IMR-90 (cell line): ENCODE results near the gene PRICKLE2. TPM values are rescaled to one million over a fixed set of nuclear protein-coding genes. Genes with fewer than 3 reads are reported as not detected.

Experiments
- ATAC-seq: fragments of 200-7000 bp; cut with Tn5 transposase; 2 replicates; pipeline ENCODE4 v1.9.1; 2020; ENCODE audit warnings: low read depth, mild to moderate bottlenecking, moderate library complexity
- BruUV-seq: library from RNA; stranded (reverse); fragments of 400-500 nt; replicated peaks from 2 replicates; lab custom pipeline; 2021; lab: Mats Ljungman, UMichigan
- CTCF ChIA-PET: fragments of 300-600 bp; formaldehyde crosslinking; extraction: SDS; loops from one replicate; lab custom pipeline; 2021; ENCODE audit warnings: antibody characterized with exemption; lab: Yijun Ruan, JAX
- POLR2A ChIA-PET: fragments of 300-600 bp; sonication (Branson Sonifier 250); formaldehyde crosslinking; loops from one replicate; lab custom pipeline; 2022; ENCODE audit warnings: antibody characterized with exemption; ENCODE audit not compliant: unreplicated experiment; lab: Charles Lee
- DNase-seq: peaks from one replicate; pipeline ENCODE4 v3.0.0; 2013
- H2AFZ ChIP-seq: replicated peaks from 2 replicates; pipeline ENCODE3; 2013; ENCODE audit warnings: low read length, mild to moderate bottlenecking; ENCODE audit not compliant: poor library complexity
- H2AK5ac ChIP-seq: 2 replicates; pipeline ENCODE4 v1.6.1; 2013; ENCODE audit warnings: low read depth, low read length, inconsistent platforms
- H2AK9ac ChIP-seq: replicated peaks from 2 replicates; pipeline ENCODE3; 2013; ENCODE audit warnings: mild to moderate bottlenecking, low read depth, low read length, moderate library complexity; ENCODE audit not compliant: poor library complexity
- H2BK120ac ChIP-seq: 2 replicates; pipeline ENCODE4 v1.6.1; 2013; ENCODE audit warnings: low read depth, low read length, inconsistent platforms
- H2BK15ac ChIP-seq: 3 replicates; pipeline ENCODE4 v1.6.1; 2013; ENCODE audit warnings: low read depth, low read length, inconsistent platforms
- H2BK20ac ChIP-seq: 2 replicates; pipeline ENCODE4 v1.6.1; 2013; ENCODE audit warnings: low read depth, mild to moderate bottlenecking, inconsistent platforms, low read length, moderate library complexity
- H2BK5ac ChIP-seq: 2 replicates; pipeline ENCODE4 v1.6.1; 2013; ENCODE audit warnings: mild to moderate bottlenecking, low read depth, low read length, inconsistent platforms; ENCODE audit not compliant: poor library complexity, severe bottlenecking
- H3K14ac ChIP-seq: replicated peaks from 2 replicates; pipeline ENCODE4 v1.6.1; 2013; ENCODE audit warnings: low read depth, low read length, inconsistent platforms
- H3K18ac ChIP-seq: 2 replicates; pipeline ENCODE4 v1.6.1; 2013; ENCODE audit warnings: low read depth, low read length, control low read depth
- H3K23ac ChIP-seq: 2 replicates; pipeline ENCODE4 v1.6.1; 2013; ENCODE audit warnings: low read depth, low read length, inconsistent platforms
- H3K27ac ChIP-seq: 2 replicates; pipeline ENCODE4 v1.5.1; 2013; ENCODE audit warnings: mild to moderate bottlenecking, control low read depth, low read length; ENCODE audit not compliant: insufficient read depth
- H3K27me3 ChIP-seq: 2 replicates; pipeline ENCODE4 v1.6.1; 2013; ENCODE audit warnings: low read length; ENCODE audit not compliant: control insufficient read depth, insufficient read depth
- H3K36me3 ChIP-seq: 2 replicates; pipeline ENCODE4 v1.6.1; 2013; ENCODE audit warnings: low read length, mixed read lengths; ENCODE audit not compliant: control insufficient read depth, insufficient read depth
- H3K4ac ChIP-seq: 2 replicates; pipeline ENCODE4 v1.6.1; 2013; ENCODE audit warnings: low read depth, low read length, inconsistent platforms
- H3K4me1 ChIP-seq: 2 replicates; pipeline ENCODE4 v1.6.1; 2013; ENCODE audit warnings: low read length, mixed read lengths; ENCODE audit not compliant: control insufficient read depth, insufficient read depth
- H3K4me2 ChIP-seq: 2 replicates; pipeline ENCODE4 v1.6.1; 2013; ENCODE audit warnings: low read depth, mild to moderate bottlenecking, control low read depth, low read length, moderate library complexity
- H3K4me3 ChIP-seq: 2 replicates; pipeline ENCODE4 v1.5.1; 2013; ENCODE audit warnings: low read depth, mild to moderate bottlenecking, control low read depth, low read length, moderate library complexity; ENCODE audit not compliant: insufficient read depth
- H3K56ac ChIP-seq: 2 replicates; pipeline ENCODE4 v1.6.1; 2013; ENCODE audit warnings: low read length, inconsistent platforms; ENCODE audit not compliant: insufficient read depth; ENCODE audit errors: extremely low read depth
- H3K79me1 ChIP-seq, 2 experiments: 2 replicates each; pipeline ENCODE4 v1.6.1; 2013; ENCODE audit warnings: low read length in 2 of 2, inconsistent platforms in 1 of 2, low read depth in 1 of 2
- H3K9ac ChIP-seq: 2 replicates; pipeline ENCODE4 v1.6.1; 2013; ENCODE audit warnings: low read depth, low read length, control low read depth
- H3K9me1 ChIP-seq: 2 replicates; pipeline ENCODE4 v1.6.1; 2013; ENCODE audit warnings: low read length, inconsistent platforms; ENCODE audit not compliant: insufficient read depth
- H3K9me3 ChIP-seq: 2 replicates; pipeline ENCODE4 v1.6.1; 2013; ENCODE audit warnings: low read length; ENCODE audit not compliant: control insufficient read depth, insufficient read depth
- H4K20me1 ChIP-seq: 2 replicates; pipeline ENCODE4 v1.6.1; 2013; ENCODE audit warnings: low read length, inconsistent platforms; ENCODE audit not compliant: insufficient read depth
- H4K5ac ChIP-seq: 2 replicates; pipeline ENCODE4 v1.6.1; 2013; ENCODE audit warnings: mild to moderate bottlenecking, low read depth, low read length, control low read depth
- H4K8ac ChIP-seq, 2 experiments: 2 replicates each; pipeline ENCODE4 v1.6.1; 2013; ENCODE audit warnings: low read depth in 2 of 2, low read length in 2 of 2, control low read depth in 1 of 2, inconsistent platforms in 1 of 2
- H4K91ac ChIP-seq: 2 replicates; pipeline ENCODE4 v1.6.1; 2013; ENCODE audit warnings: low read depth, low read length, inconsistent platforms; ENCODE audit not compliant: insufficient read depth
- BHLHE40 ChIP-seq: fragments of 150-350 bp; IDR thresholded peaks from 2 replicates; pipeline ENCODE4 v1.6.1; 2016; ENCODE audit warnings: mild to moderate bottlenecking, low read depth, low read length
- CEBPB ChIP-seq: IDR thresholded peaks from 2 replicates; pipeline ENCODE4 v1.6.1; 2012; ENCODE audit warnings: low read depth, low read length, improper control_type of control experiment
- CHD1 ChIP-seq: IDR thresholded peaks from 2 replicates; pipeline ENCODE4 v1.6.1; 2012; ENCODE audit warnings: low read depth, low read length, improper control_type of control experiment
- FOS ChIP-seq: fragments of 150-350 bp; IDR thresholded peaks from 2 replicates; pipeline ENCODE4 v1.6.1; 2016; ENCODE audit warnings: low read depth, low read length
- MAFK ChIP-seq: IDR thresholded peaks from 2 replicates; pipeline ENCODE4 v1.6.1; 2012; ENCODE audit warnings: low read depth, low read length, improper control_type of control experiment
- MAZ ChIP-seq: IDR thresholded peaks from 2 replicates; pipeline ENCODE4 v1.6.1; 2012; ENCODE audit warnings: low read depth, mild to moderate bottlenecking, low read length, improper control_type of control experiment, moderate library complexity, borderline replicate concordance
- MXI1 ChIP-seq: IDR thresholded peaks from 2 replicates; pipeline ENCODE4 v1.6.1; 2012; ENCODE audit warnings: low read depth, mild to moderate bottlenecking, low read length, moderate library complexity, borderline replicate concordance
- NFE2L2 ChIP-seq: fragments of 150-350 bp; IDR thresholded peaks from 2 replicates; pipeline ENCODE4 v1.6.1; 2016; ENCODE audit warnings: low read depth, mild to moderate bottlenecking, low read length
- POLR2A ChIP-seq: IDR thresholded peaks from 2 replicates; pipeline ENCODE4 v1.6.1; 2012; ENCODE audit warnings: mild to moderate bottlenecking, low read depth, low read length
- RAD21 ChIP-seq: IDR thresholded peaks from 2 replicates; pipeline ENCODE4 v1.6.1; 2012; ENCODE audit warnings: low read length, improper control_type of control experiment
- RFX5 ChIP-seq: IDR thresholded peaks from 2 replicates; pipeline ENCODE4 v1.8.0; 2012; ENCODE audit warnings: low read depth, mild to moderate bottlenecking, low read length, moderate library complexity
- SMC3 ChIP-seq: fragments of 150-350 bp; IDR thresholded peaks from 2 replicates; pipeline ENCODE4 v1.6.1; 2016; ENCODE audit warnings: low read depth, mild to moderate bottlenecking, antibody characterized with exemption, low read length, moderate library complexity
- USF2 ChIP-seq: fragments of 150-350 bp; IDR thresholded peaks from 2 replicates; pipeline ENCODE4 v1.6.1; 2017; ENCODE audit warnings: mild to moderate bottlenecking, antibody characterized with exemption, low read length, low read depth
- WGBS, 2 experiments: methylation state at CpG; one replicate each; pipeline versions ENCODE4 v1.1.5 to v1.1.7; 2013; ENCODE audit warnings: missing lambda C conversion rate in 2 of 2; ENCODE audit not compliant: insufficient read length in 1 of 2; ENCODE audit errors: extremely low coverage in 2 of 2; 5-methylcytosine and 5-hydroxymethylcytosine counted together
- dilution Hi-C: fragments of 300-500 bp; cut with HindIII; formaldehyde crosslinking; loops from one replicate; pipeline ENCODE4 v1.14.3; 2018; ENCODE audit warnings: low sequenced_read_pairs; ENCODE audit not compliant: unreplicated experiment
- in situ Hi-C: fragments of 300-500 bp; cut with MboI; formaldehyde crosslinking; loops from 3 replicates; pipeline ENCODE4 v1.14.3; 2019; ENCODE audit warnings: low sequenced_read_pairs, inconsistent platforms, mixed read lengths
- intact Hi-C: fragments of 100-400 bp; cut with micrococcal nuclease; formaldehyde crosslinking; loops from 2 replicates; pipeline ENCODE4 v1.10.0; 2022
- polyA plus RNA-seq, 3 experiments: library from polyadenylated mRNA; depleted of rRNA; stranded (reverse); fragments of >200 nt; gene quantifications; 2 replicates each; pipeline ENCODE4 v1.2.3, GENCODE V29; 2012; ENCODE audit warnings: low replicate concordance in 1 of 3
- total RNA-seq: library from RNA; depleted of rRNA; stranded (reverse); fragments of >200 nt; gene quantifications from 2 replicates; pipeline ENCODE4 v1.2.3, GENCODE V29; 2012

The PRICKLE2 gene
- total and polyA plus RNA-seq, 2 of the 4 experiments (the other 2 are of a cell fraction), result 4.1 to 14.2 TPM

GRCh38 chr3:64163755-64164148 lies 61.5 kb downstream of the PRICKLE2 start:
- peak overlapping the region; percentile 48 for H2AFZ ChIP-seq
- no peak overlapping the region for H4K5ac ChIP-seq
- H3K4me1 ChIP-seq, result peaks cover 12% of the 10 kb centered on the region
- H3K36me3 ChIP-seq, result peaks cover 28% of the 10 kb centered on the region
- H3K18ac ChIP-seq, result peak overlapping the region; percentile 79
- no peak overlapping the region for H3K9ac ChIP-seq
- no peak overlapping the region for H2AK9ac ChIP-seq
- ChIA-PET POLR2A (no interaction called here), CTCF (no interaction called here)
- dilution Hi-C loops, result no loop called here
- H3K27me3 ChIP-seq, result no peaks in the 10 kb centered on the region
- H4K91ac ChIP-seq, result no peak overlapping the region
- H3K9me1 ChIP-seq, result peaks cover 11% of the 10 kb centered on the region
- DNase-seq, result peak; percentile 96
- peak overlapping the region in 1 of 2 experiments; percentile 33; a peak in 1 of 4 replicates for H4K8ac ChIP-seq
- 0 out of 2 replicates have a peak, but pooled peaks cover 4% of the 10 kb centered on the region for H4K20me1 ChIP-seq
- BruUV-seq, result no TSS peak
- peak overlapping the region; percentile 4; the same call in 1 of the 2 replicates for H3K23ac ChIP-seq
- TF ChIP-seq CEBPB (peak; percentile 99), NFE2L2 (no peak), CHD1 (no peak), RAD21 (0 out of 2 replicates have a peak, but pooled peaks have one; percentile 12), MAFK (no peak), POLR2A (no peak), SMC3 (no peak), MXI1 (no peak), MAZ (no peak), USF2 (no peak), FOS (peak; percentile 27; the same call in 1 of the 2 replicates), RFX5 (no peak), BHLHE40 (0 out of 2 replicates have a peak, but pooled peaks have one; percentile 7)
- no peak overlapping the region for H2BK120ac ChIP-seq
- H2AK5ac ChIP-seq, result peak overlapping the region; percentile 54; the same call in 1 of the 2 replicates
- 0 out of 3 replicates have a peak overlapping the region, but pooled peaks have one; percentile 12 for H2BK15ac ChIP-seq
- peak overlapping the region; percentile 61 for H3K14ac ChIP-seq
- H3K79me1 ChIP-seq, result peaks cover 30 to 65% of the 10 kb centered on the region in 2 experiments
- 100% methylated on average over 2 of the region's 4 CpGs; no CpG with 5 or more reads in 1 of the 2 experiments for WGBS, 2 experiments
- peak overlapping the region; percentile 47 for H2BK5ac ChIP-seq
- H3K9me3 ChIP-seq, result no peaks in the 10 kb centered on the region
- H3K27ac ChIP-seq, result peak overlapping the region; percentile 63
- H3K4me3 ChIP-seq, result no peak overlapping the region
- in situ Hi-C loops, result no loop called here
- H3K56ac ChIP-seq, result no peak overlapping the region
- peak overlapping the region; percentile 22; the same call in 1 of the 2 replicates for H2BK20ac ChIP-seq
- ATAC-seq, result peak; percentile 74
- H3K4me2 ChIP-seq, result peak overlapping the region; percentile 52; the same call in 1 of the 2 replicates
- H3K4ac ChIP-seq, result peak overlapping the region; percentile 63; the same call in 1 of the 2 replicates
- intact Hi-C loops, result loop anchor here (1.0 kb wide), 1 partner anchor 12 kb away; no protein-coding TSS in a partner anchor
